IgD-negative memory B cell (primary cell): Measurements from ENCODE around the gene BEGAIN. TPM values are rescaled to one million over a fixed set of nuclear protein-coding genes. Genes with fewer than 3 reads are reported as not detected.

Source experiments
- H3K27ac Mint-ChIP-seq, 3 donors: one replicate each; pipeline ENCODE4 v1.8.0; 2020 to 2022; ENCODE audit warnings: mild to moderate bottlenecking in 3 of 3, mixed read lengths in 3 of 3, moderate library complexity in 1 of 3
- H3K27me3 Mint-ChIP-seq: one replicate; pipeline ENCODE4 v1.8.0; 2021; ENCODE audit warnings: mixed read lengths
- H3K36me3 Mint-ChIP-seq: one replicate; pipeline ENCODE4 v1.8.0; 2020; ENCODE audit warnings: mild to moderate bottlenecking, mixed read lengths
- H3K4me1 Mint-ChIP-seq, 3 donors: one replicate each; pipeline ENCODE4 v1.8.0; 2020 to 2022; ENCODE audit warnings: mixed read lengths in 3 of 3, mild to moderate bottlenecking in 1 of 3
- H3K4me3 Mint-ChIP-seq, 4 donors: one replicate each; pipeline ENCODE4 v1.8.0; 2020 to 2022; ENCODE audit warnings: mild to moderate bottlenecking in 4 of 4, mixed read lengths in 4 of 4, moderate library complexity in 3 of 4
- H3K9me3 Mint-ChIP-seq, 3 donors: one replicate each; pipeline ENCODE4 v1.8.0; 2020 to 2021; ENCODE audit warnings: mixed read lengths in 3 of 3, mild to moderate bottlenecking in 1 of 3
- polyA plus RNA-seq: library from polyadenylated mRNA; unstranded; fragments of 300-500 nt; fragmentation: Illumina TruSeq; gene quantifications from one replicate; pipeline ENCODE4 v1.2.3, GENCODE V29; 2021

BEGAIN gene
- polyA plus RNA-seq, 1 donor from 2014 or later = 0.91 TPM

- peaks cover 0 to 2% (median 0%) of the 10 kb centered on the region in 3 donors for H3K9me3 Mint-ChIP-seq
- H3K4me1 Mint-ChIP-seq = no peaks in the 10 kb centered on the region
- no peak overlapping the region for H3K27ac Mint-ChIP-seq
- peaks cover 44% of the 10 kb centered on the region for H3K27me3 Mint-ChIP-seq
- peak overlapping the region in 1 of 4 donors; percentile 40 for H3K4me3 Mint-ChIP-seq
- H3K36me3 Mint-ChIP-seq = no peaks in the 10 kb centered on the region
Observed at GRCh38 chr14:100565650-100566049, 21.6 kb downstream of the BEGAIN start.

GRCh38 chr14:100564512-100564911, 22.7 kb downstream of the BEGAIN start:
- peaks cover 38% of the 10 kb centered on the region for H3K27me3 Mint-ChIP-seq
- H3K4me3 Mint-ChIP-seq = no peak overlapping the region
- no peaks in the 10 kb centered on the region for H3K4me1 Mint-ChIP-seq
- no peaks in the 10 kb centered on the region for H3K36me3 Mint-ChIP-seq
- peaks cover 0 to 2% (median 0%) of the 10 kb centered on the region in 3 donors for H3K9me3 Mint-ChIP-seq
- H3K27ac Mint-ChIP-seq = no peak overlapping the region

- Mint-ChIP-seq H3K36me3 (no peaks in the 10 kb centered on the region), H3K9me3 (peaks cover 0 to 2% (median 0%) of the 10 kb centered on the region in 3 donors), H3K27ac (no peak overlapping the region), H3K27me3 (peaks cover 40% of the 10 kb centered on the region), H3K4me1 (peaks cover 0 to 3% (median 1%) of the 10 kb centered on the region in 3 donors), H3K4me3 (no peak overlapping the region)
Observed at GRCh38 chr14:100562751-100563150, 24.5 kb downstream of the BEGAIN start.

GRCh38 chr14:100561005-100561404, 26.2 kb downstream of the BEGAIN start:
- no peaks in the 10 kb centered on the region for H3K9me3 Mint-ChIP-seq
- no peak overlapping the region for H3K27ac Mint-ChIP-seq
- no peak overlapping the region for H3K4me3 Mint-ChIP-seq
- H3K36me3 Mint-ChIP-seq = no peaks in the 10 kb centered on the region
- H3K27me3 Mint-ChIP-seq = peaks cover 38% of the 10 kb centered on the region
- H3K4me1 Mint-ChIP-seq = peaks cover 0 to 3% (median 1%) of the 10 kb centered on the region in 3 donors

GRCh38 chr14:100560471-100560870, 26.7 kb downstream of the BEGAIN start:
- no peaks in the 10 kb centered on the region for H3K9me3 Mint-ChIP-seq
- peaks cover 0 to 3% (median 1%) of the 10 kb centered on the region in 3 donors for H3K4me1 Mint-ChIP-seq
- H3K36me3 Mint-ChIP-seq = no peaks in the 10 kb centered on the region
- no peak overlapping the region for H3K27ac Mint-ChIP-seq
- no peak overlapping the region for H3K4me3 Mint-ChIP-seq
- H3K27me3 Mint-ChIP-seq = peaks cover 33% of the 10 kb centered on the region

- peaks cover 27% of the 10 kb centered on the region for H3K27me3 Mint-ChIP-seq
- H3K4me1 Mint-ChIP-seq = peaks cover 0 to 3% (median 1%) of the 10 kb centered on the region in 3 donors
Observed at GRCh38 chr14:100559455-100559854, 27.8 kb downstream of the BEGAIN start.

GRCh38 chr14:100558966-100559365, 28.3 kb downstream of the BEGAIN start:
- H3K27ac Mint-ChIP-seq = peak overlapping the region in 1 of 3 donors; percentile 54
- H3K36me3 Mint-ChIP-seq = no peaks in the 10 kb centered on the region
- no peak overlapping the region for H3K4me3 Mint-ChIP-seq
- peaks cover 23% of the 10 kb centered on the region for H3K27me3 Mint-ChIP-seq
- H3K9me3 Mint-ChIP-seq = no peaks in the 10 kb centered on the region
- peaks cover 0 to 3% (median 1%) of the 10 kb centered on the region in 3 donors for H3K4me1 Mint-ChIP-seq

More at GRCh38 chr14:100559455-100559854, 27.8 kb downstream of the BEGAIN start:
- no peak overlapping the region for H3K4me3 Mint-ChIP-seq
- H3K9me3 Mint-ChIP-seq = no peaks in the 10 kb centered on the region
- no peaks in the 10 kb centered on the region for H3K36me3 Mint-ChIP-seq
- H3K27ac Mint-ChIP-seq = no peak overlapping the region

- Mint-ChIP-seq H3K27ac (peak overlapping the region in 1 of 3 donors; percentile 54), H3K27me3 (peaks cover 17% of the 10 kb centered on the region), H3K4me3 (no peak overlapping the region), H3K4me1 (peaks cover 0 to 3% (median 1%) of the 10 kb centered on the region in 3 donors), H3K9me3 (no peaks in the 10 kb centered on the region), H3K36me3 (no peaks in the 10 kb centered on the region)
Observed at GRCh38 chr14:100558226-100558625, 29.0 kb downstream of the BEGAIN start.

GRCh38 chr14:100557658-100558057, 29.6 kb downstream of the BEGAIN start:
- no peak overlapping the region for H3K4me3 Mint-ChIP-seq
- no peaks in the 10 kb centered on the region for H3K36me3 Mint-ChIP-seq
- H3K9me3 Mint-ChIP-seq = no peaks in the 10 kb centered on the region
- peaks cover 12% of the 10 kb centered on the region for H3K27me3 Mint-ChIP-seq
- no peak overlapping the region for H3K27ac Mint-ChIP-seq
- H3K4me1 Mint-ChIP-seq = peaks cover 0 to 3% (median 1%) of the 10 kb centered on the region in 3 donors

- Mint-ChIP-seq H3K4me1 (peaks cover 0 to 3% (median 1%) of the 10 kb centered on the region in 3 donors), H3K27me3 (peaks cover 11% of the 10 kb centered on the region), H3K27ac (no peak overlapping the region), H3K9me3 (no peaks in the 10 kb centered on the region), H3K4me3 (no peak overlapping the region), H3K36me3 (no peaks in the 10 kb centered on the region)
Observed at GRCh38 chr14:100556936-100557505, 30.2 kb downstream of the BEGAIN start.

- Mint-ChIP-seq H3K4me1 (peaks cover 0 to 3% (median 1%) of the 10 kb centered on the region in 3 donors), H3K9me3 (no peaks in the 10 kb centered on the region), H3K27me3 (peaks cover 11% of the 10 kb centered on the region), H3K4me3 (no peak overlapping the region), H3K36me3 (no peaks in the 10 kb centered on the region), H3K27ac (no peak overlapping the region)
Observed at GRCh38 chr14:100556140-100556475, 31.1 kb downstream of the BEGAIN start.

- Mint-ChIP-seq H3K4me1 (peaks cover 0 to 3% (median 1%) of the 10 kb centered on the region in 3 donors), H3K36me3 (no peaks in the 10 kb centered on the region), H3K4me3 (no peak overlapping the region), H3K27me3 (peaks cover 11% of the 10 kb centered on the region), H3K9me3 (no peaks in the 10 kb centered on the region), H3K27ac (no peak overlapping the region)
Observed at GRCh38 chr14:100555436-100556139, 31.6 kb downstream of the BEGAIN start.

GRCh38 chr14:100554696-100555320, 32.4 kb downstream of the BEGAIN start:
- Mint-ChIP-seq H3K27me3 (peaks cover 11% of the 10 kb centered on the region), H3K4me1 (peaks cover 0 to 3% (median 1%) of the 10 kb centered on the region in 3 donors), H3K36me3 (no peaks in the 10 kb centered on the region), H3K4me3 (no peak overlapping the region), H3K27ac (no peak overlapping the region), H3K9me3 (no peaks in the 10 kb centered on the region)

GRCh38 chr14:100554082-100554677, 33.0 kb downstream of the BEGAIN start:
- Mint-ChIP-seq H3K4me3 (peak overlapping the region in 1 of 4 donors; percentile 17), H3K27ac (no peak overlapping the region), H3K4me1 (peaks cover 0 to 4% (median 1%) of the 10 kb centered on the region in 3 donors), H3K27me3 (peaks cover 10% of the 10 kb centered on the region), H3K9me3 (no peaks in the 10 kb centered on the region), H3K36me3 (no peaks in the 10 kb centered on the region)

GRCh38 chr14:100553471-100553870, 33.7 kb downstream of the BEGAIN start:
- Mint-ChIP-seq H3K9me3 (no peaks in the 10 kb centered on the region), H3K4me1 (peaks cover 0 to 3% (median 1%) of the 10 kb centered on the region in 3 donors), H3K36me3 (no peaks in the 10 kb centered on the region), H3K27ac (no peak overlapping the region), H3K27me3 (peaks cover 9% of the 10 kb centered on the region), H3K4me3 (no peak overlapping the region)
